Loucy (cell line): ENCODE measurements around the gene CLVS2.

Source experiments
- H2AFZ ChIP-seq: fragments of 200-600 bp; sonication (generic); 2 replicates; pipeline ENCODE4 v1.6.0; 2016; ENCODE audit warnings: antibody characterized with exemption, mild to moderate bottlenecking, low read length, moderate library complexity
- H3F3A ChIP-seq: fragments of 200-600 bp; 2 replicates; pipeline ENCODE4 v1.6.0; 2016; ENCODE audit warnings: antibody characterized with exemption, low read depth, mild to moderate bottlenecking
- H3K27me3 ChIP-seq: fragments of 200-600 bp; sonication (generic); 2 replicates; pipeline ENCODE4 v1.6.1; 2014; ENCODE audit warnings: low read length, mild to moderate bottlenecking; ENCODE audit not compliant: insufficient read depth, poor library complexity, severe bottlenecking
- H3K36me3 ChIP-seq: fragments of 200-600 bp; sonication (generic); 2 replicates; pipeline ENCODE4 v1.6.1; 2016; ENCODE audit warnings: low read length; ENCODE audit not compliant: insufficient read depth
- H3K4me1 ChIP-seq: fragments of 200-600 bp; sonication (generic); 2 replicates; pipeline ENCODE4 v1.5.1; 2014; ENCODE audit warnings: low read length, mild to moderate bottlenecking; ENCODE audit not compliant: insufficient read depth, poor library complexity, severe bottlenecking
- H3K4me2 ChIP-seq: fragments of 200-600 bp; sonication (generic); 2 replicates; pipeline ENCODE4 v1.6.0; 2014; ENCODE audit warnings: antibody characterized with exemption, low read length, low read depth, mild to moderate bottlenecking; ENCODE audit not compliant: poor library complexity, severe bottlenecking
- H3K4me3 ChIP-seq: fragments of 200-600 bp; sonication (generic); 2 replicates; pipeline ENCODE4 v1.5.1; 2014; ENCODE audit warnings: low read length, mild to moderate bottlenecking, mixed read lengths; ENCODE audit not compliant: poor library complexity, severe bottlenecking
- H3K79me2 ChIP-seq: fragments of 200-600 bp; sonication (generic); 2 replicates; pipeline ENCODE4 v1.6.1; 2014; ENCODE audit warnings: low read length; ENCODE audit not compliant: insufficient read depth
- H3K9ac ChIP-seq: fragments of 200-600 bp; sonication (generic); 2 replicates; pipeline ENCODE4 v1.6.0; 2014; ENCODE audit warnings: mild to moderate bottlenecking, low read depth, low read length, moderate library complexity; ENCODE audit not compliant: poor library complexity, severe bottlenecking
- H3K9me2 ChIP-seq: fragments of 200-600 bp; sonication (generic); replicated peaks from 2 replicates; pipeline ENCODE4 v1.6.1; 2016; ENCODE audit warnings: low read depth, low read length, mixed read lengths
- H3K9me3 ChIP-seq: fragments of 200-600 bp; sonication (generic); 2 replicates; pipeline ENCODE4 v1.6.1; 2014; ENCODE audit warnings: mild to moderate bottlenecking, antibody characterized with exemption, low read length, low read depth; ENCODE audit not compliant: insufficient read depth
- H4K20me1 ChIP-seq: fragments of 200-600 bp; sonication (generic); 2 replicates; pipeline ENCODE4 v1.6.0; 2014; ENCODE audit warnings: antibody characterized with exemption, low read length, mild to moderate bottlenecking; ENCODE audit not compliant: insufficient read depth, poor library complexity, severe bottlenecking
- CTCF ChIP-seq: fragments of 200-600 bp; sonication (generic); conservative IDR thresholded peaks from 2 replicates; pipeline ENCODE4 v1.5.1; 2014; ENCODE audit warnings: mild to moderate bottlenecking, antibody characterized with exemption, low read length
- EZH2phosphoT487 ChIP-seq: fragments of 200-600 bp; IDR thresholded peaks from 2 replicates; pipeline ENCODE4 v1.6.1; 2018; ENCODE audit warnings: antibody characterized with exemption, mild to moderate bottlenecking, moderate library complexity, borderline replicate concordance

Gene CLVS2

DNA sequence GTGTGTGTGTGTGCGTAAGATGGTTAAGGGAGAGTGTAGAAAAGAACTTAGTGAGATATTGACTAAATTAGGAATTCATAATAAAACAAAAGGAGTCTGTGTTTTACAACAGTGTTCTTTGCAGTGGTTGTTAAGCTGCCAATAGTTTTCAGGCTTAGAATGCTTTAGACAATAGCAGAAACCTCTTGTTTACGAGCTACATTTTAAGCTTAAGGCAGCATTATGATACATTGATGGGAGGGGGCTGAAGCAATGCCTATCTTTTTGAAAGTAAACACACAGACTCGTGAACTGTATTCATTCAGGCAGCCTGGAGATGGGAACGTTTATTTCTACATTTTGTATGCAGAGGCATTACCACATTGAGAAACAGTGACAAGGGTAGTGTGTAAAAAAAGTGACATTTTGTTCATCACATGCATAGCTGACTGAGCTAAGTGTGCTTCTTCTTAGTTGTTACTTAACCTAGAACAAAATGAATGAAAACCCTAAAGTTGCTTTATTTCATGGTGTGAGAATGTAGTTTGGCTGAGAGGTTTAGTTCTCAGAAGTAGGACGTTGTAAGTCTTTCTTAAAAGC, 21.2 kb downstream of the CLVS2 start:
- no peaks in the 10 kb centered on the region for H3K27me3 ChIP-seq
- no peak for TF ChIP-seq CTCF
- no peak for TF ChIP-seq EZH2phosphoT487
- H3K4me1 ChIP-seq, result no peaks in the 10 kb centered on the region
- H3K4me2 ChIP-seq, result no peak overlapping the region
- H3K4me3 ChIP-seq, result no peak overlapping the region
- H4K20me1 ChIP-seq, result no peaks in the 10 kb centered on the region
- H3K79me2 ChIP-seq, result no peaks in the 10 kb centered on the region
- no peak overlapping the region for H3K9ac ChIP-seq
- H3K9me3 ChIP-seq, result no peaks in the 10 kb centered on the region
- no peak overlapping the region for H2AFZ ChIP-seq
- no peaks in the 10 kb centered on the region for H3F3A ChIP-seq
- no peaks in the 10 kb centered on the region for H3K9me2 ChIP-seq
- H3K36me3 ChIP-seq, result no peaks in the 10 kb centered on the region

DNA sequence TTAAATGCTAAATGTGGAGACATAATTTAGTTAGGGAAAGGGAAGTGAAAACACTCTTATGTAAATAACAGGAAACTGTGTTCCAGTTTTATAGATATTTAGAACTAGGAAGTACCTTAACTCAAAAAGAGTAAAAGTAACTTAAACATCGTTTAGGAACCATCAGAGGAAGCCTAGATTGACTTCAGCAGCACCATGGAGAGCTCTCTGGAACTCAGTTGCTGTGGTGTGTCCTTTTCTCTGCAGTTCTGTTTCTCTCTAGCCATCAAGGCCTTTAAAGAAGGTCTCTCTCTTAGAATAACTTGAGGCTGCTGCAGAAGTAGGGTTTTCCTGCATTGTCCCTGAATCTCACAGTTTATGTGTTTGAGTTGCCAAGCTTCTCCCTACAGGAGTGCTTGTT, 26.9 kb downstream of the CLVS2 start:
- no peaks in the 10 kb centered on the region for H3K4me1 ChIP-seq
- no peak overlapping the region for H3K9ac ChIP-seq
- H3K4me2 ChIP-seq, result no peak overlapping the region
- H3K36me3 ChIP-seq, result no peaks in the 10 kb centered on the region
- no peak for TF ChIP-seq CTCF
- TF ChIP-seq EZH2phosphoT487, result no peak
- no peaks in the 10 kb centered on the region for H3K9me2 ChIP-seq
- no peaks in the 10 kb centered on the region for H3K9me3 ChIP-seq
- H4K20me1 ChIP-seq, result no peaks in the 10 kb centered on the region
- H3K27me3 ChIP-seq, result no peaks in the 10 kb centered on the region
- H3K79me2 ChIP-seq, result no peaks in the 10 kb centered on the region
- H2AFZ ChIP-seq, result no peak overlapping the region
- H3K4me3 ChIP-seq, result no peak overlapping the region
- H3F3A ChIP-seq, result no peaks in the 10 kb centered on the region

- Histone ChIP-seq H3K9me2 (no peaks in the 10 kb centered on the region), H3K4me2 (no peak overlapping the region), H3K9me3 (no peaks in the 10 kb centered on the region), H2AFZ (no peak overlapping the region), H3K4me3 (no peak overlapping the region), H3K9ac (no peak overlapping the region), H3F3A (no peaks in the 10 kb centered on the region), H3K79me2 (no peaks in the 10 kb centered on the region), H4K20me1 (no peaks in the 10 kb centered on the region), H3K36me3 (no peaks in the 10 kb centered on the region), H3K27me3 (no peaks in the 10 kb centered on the region), H3K4me1 (no peaks in the 10 kb centered on the region)
- TF ChIP-seq CTCF, result no peak
- no peak for TF ChIP-seq EZH2phosphoT487
These were observed 28.9 kb downstream of the CLVS2 start for GRCh38 chr6:123024976-123025375.
